Measurements from ENCODE around the gene NAXE. TPM values are rescaled to one million over a fixed set of nuclear protein-coding genes. Genes with fewer than 3 reads are reported as not detected.

Gene NAXE
- total RNA-seq (2022; extraction: Qiagen RNA extraction; ENCODE audit: low read depth) = 136 to 185 TPM (median 163 TPM) in 5 replicates

GRCh38 chr1:156591432-156592157, at the start of gene NAXE:
TSS of gene NAXE (plus strand) at chr1:156591776. CDS start at chr1:156591805, 29 bp downstream.

DNA sequence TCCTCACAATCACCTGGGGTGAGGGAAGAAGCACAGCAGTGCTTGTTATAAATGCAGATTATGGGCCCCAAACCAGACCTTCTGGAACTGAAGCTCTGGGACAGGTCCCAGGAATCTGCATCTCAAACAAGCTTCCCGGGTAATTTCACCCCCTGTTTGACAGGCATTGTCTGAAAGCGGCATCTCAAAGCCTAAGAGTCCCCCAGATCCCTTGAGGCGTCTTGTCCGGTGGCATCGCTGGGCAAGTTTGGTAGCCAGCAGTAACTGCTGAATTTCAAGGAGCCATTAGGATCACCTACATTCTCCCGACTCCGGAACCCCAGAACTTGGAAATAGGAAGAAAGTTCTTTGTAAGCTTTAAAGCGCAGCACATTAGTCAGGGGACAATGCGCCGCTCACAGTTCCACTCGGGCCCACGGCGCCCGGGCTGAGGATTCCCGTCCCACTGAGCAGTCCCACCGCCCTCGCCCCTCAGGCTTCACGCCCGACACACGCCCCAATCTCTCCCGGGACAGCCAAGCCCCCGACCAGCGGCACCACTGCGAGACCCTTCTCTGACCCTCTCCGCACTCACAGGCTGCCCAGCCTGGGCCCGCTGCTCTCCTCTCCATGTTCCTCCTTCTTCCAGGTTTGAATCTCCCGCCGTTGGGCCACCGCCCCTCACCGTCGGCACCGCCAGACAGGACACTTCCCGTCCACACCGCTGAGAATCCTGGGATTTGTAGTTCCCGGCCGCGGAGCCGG, 19.5 kb upstream of the NAXE start, which contains the start of gene IQGAP3:
Gene IQGAP3, minus strand, starts transcription at position 647 of the 744 bp plus-strand sequence. Its CDS starts 36 bp downstream, at position 611.

DNA sequence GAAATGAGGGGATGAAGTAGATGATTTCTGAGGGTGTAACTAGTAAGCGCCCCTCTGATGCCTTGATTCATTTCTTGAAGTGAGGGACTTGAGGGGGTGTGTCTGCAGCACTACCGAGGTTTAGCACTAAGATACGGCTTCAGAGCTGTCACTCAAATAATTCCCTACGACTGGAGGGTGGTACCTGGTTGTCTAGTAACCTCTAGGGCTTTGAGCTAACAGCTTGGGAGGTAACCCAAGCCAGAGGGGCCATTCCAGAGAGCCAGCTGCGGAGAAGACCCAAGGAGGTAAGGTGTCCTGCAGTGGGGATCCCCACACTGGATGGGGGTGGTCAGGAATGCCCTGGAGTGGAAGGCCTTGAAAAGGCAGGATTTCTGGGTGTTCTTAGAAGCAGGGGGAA, 12.1 kb upstream of the NAXE start, which contains the start of gene TTC24:
Gene TTC24, plus strand, starts transcription at position 252 of the 400 bp plus-strand sequence. CDS start 1,642 bp downstream, outside the sequence.

DNA sequence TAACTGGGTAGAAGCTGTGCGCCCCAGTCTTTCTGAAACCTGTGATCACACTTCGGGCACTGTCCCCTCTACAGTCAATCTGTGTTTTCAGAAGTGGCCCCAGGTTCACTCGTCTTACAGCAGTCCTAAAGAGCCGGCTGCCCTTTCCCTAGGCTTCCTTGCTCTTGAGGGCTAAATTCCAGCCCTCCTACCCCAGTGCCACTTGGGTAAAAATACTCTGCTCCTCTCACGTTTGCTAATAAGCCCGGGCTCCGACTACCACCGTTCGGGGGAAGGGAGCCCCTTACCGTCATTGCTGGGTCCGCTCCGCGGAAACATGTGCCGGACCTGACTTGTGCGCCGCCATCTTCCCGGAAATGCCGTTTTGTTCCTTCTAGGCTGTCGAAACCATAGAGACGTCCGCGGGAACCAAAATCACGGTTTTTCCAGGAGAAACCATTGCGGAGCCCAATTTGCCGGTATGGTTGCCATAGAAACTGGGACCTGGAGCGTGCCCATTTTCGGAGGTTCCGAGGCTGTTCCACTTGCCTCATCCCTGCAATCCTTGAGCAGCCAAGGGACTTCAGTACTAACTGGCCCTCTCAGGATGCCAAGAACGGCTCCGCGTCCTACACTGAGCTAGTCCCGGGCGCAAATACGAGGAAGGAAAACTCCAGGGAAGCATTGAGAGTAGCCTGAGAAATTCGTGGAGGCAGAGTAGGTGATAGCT, 9.7 kb downstream of the NAXE start, which contains the start of gene GPATCH4:
Gene GPATCH4, minus strand, starts transcription at position 358 of the 709 bp plus-strand sequence.

DNA sequence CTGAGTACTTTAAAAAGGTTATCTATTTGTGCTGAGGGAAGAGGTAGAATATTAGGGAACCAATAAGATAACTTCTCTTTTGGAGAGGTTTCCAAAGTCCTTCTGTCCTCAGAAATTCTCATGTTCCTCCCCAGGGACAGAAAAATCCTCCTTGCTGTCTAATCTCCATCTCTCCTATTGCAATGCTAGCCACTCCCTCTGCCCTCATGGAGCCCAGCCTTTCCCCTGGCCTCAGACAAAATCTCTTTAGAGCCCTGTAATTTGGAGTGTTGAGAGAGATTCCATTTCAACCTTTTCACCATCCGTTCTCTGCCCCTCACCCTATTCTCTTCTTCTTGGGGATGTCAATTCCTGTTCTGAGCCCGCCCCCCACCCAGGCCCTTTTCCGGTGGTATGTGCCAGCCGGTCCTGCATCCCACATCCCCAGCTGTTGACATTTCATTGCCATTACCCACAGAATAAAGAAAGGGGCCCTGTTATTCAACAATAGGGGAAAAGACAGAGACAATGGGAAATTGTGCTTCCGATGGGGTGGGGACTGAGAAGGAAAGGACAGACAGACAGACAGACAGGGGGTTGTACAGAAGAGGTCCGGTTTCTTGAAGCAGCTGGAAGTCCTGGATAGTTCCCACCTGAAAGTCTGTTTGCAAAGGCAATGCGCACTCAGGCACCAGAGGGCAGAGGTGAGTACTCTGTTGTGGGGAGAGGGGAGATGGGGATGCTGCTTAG, 27.4 kb downstream of the NAXE start, which contains the start of gene HAPLN2:
Gene HAPLN2, plus strand, starts transcription at position 563 of the 729 bp plus-strand sequence. CDS start 4,076 bp downstream, outside the sequence.

GRCh38 chr1:156641761-156642264, 50.2 kb downstream of the NAXE start, which contains the start of gene BCAN:
TSS of gene BCAN (plus strand) at chr1:156642117. CDS start at chr1:156646055, 3,938 bp downstream.

Other genes starting within 250 kb of the NAXE start
- gene RHBG, start 222.6 kb upstream of the NAXE start, total RNA-seq (2022; extraction: Qiagen RNA extraction; ENCODE audit: low read depth) = not detected in 5 replicates
- gene MEF2D, start 91.0 kb upstream of the NAXE start, total RNA-seq (2022; extraction: Qiagen RNA extraction; ENCODE audit: low read depth) = 22.6 to 36.0 TPM (median 31.5 TPM) in 5 replicates
- gene IQGAP3, start 19.2 kb upstream of the NAXE start, total RNA-seq (2022; extraction: Qiagen RNA extraction; ENCODE audit: low read depth) = 11.6 to 18.6 TPM (median 15.8 TPM) in 5 replicates
- not detected in 5 replicates for gene TTC24, start 12.1 kb upstream of the NAXE start, total RNA-seq (2022; extraction: Qiagen RNA extraction; ENCODE audit: low read depth)
- gene GPATCH4, start 9.7 kb downstream of the NAXE start, total RNA-seq (2022; extraction: Qiagen RNA extraction; ENCODE audit: low read depth) = 65.4 to 96.3 TPM (median 74.7 TPM) in 5 replicates
- 0.13 to 0.14 TPM in 2 of 5 replicates, not detected in the others for gene HAPLN2, start 27.6 kb downstream of the NAXE start, total RNA-seq (2022; extraction: Qiagen RNA extraction; ENCODE audit: low read depth)
- gene BCAN, start 50.3 kb downstream of the NAXE start, total RNA-seq (2022; extraction: Qiagen RNA extraction; ENCODE audit: low read depth) = 0.06 TPM in 1 of 5 replicates, not detected in the others
- gene NES, start 85.6 kb downstream of the NAXE start, total RNA-seq (2022; extraction: Qiagen RNA extraction; ENCODE audit: low read depth) = 1.2 to 1.7 TPM (median 1.3 TPM) in 5 replicates
- 11.5 to 19.1 TPM (median 11.6 TPM) in 5 replicates for gene CRABP2, start 113.8 kb downstream of the NAXE start, total RNA-seq (2022; extraction: Qiagen RNA extraction; ENCODE audit: low read depth)
- gene METTL25B, start 136.7 kb downstream of the NAXE start, total RNA-seq (2022; extraction: Qiagen RNA extraction; ENCODE audit: low read depth) = 19.5 to 25.1 TPM (median 23.8 TPM) in 5 replicates
- 46.4 to 55.1 TPM (median 48.6 TPM) in 5 replicates for gene ISG20L2, start 137.0 kb downstream of the NAXE start, total RNA-seq (2022; extraction: Qiagen RNA extraction; ENCODE audit: low read depth)
- gene MRPL24, start 149.3 kb downstream of the NAXE start, total RNA-seq (2022; extraction: Qiagen RNA extraction; ENCODE audit: low read depth) = 175 to 219 TPM (median 189 TPM) in 5 replicates
- gene HDGF, start 159.9 kb downstream of the NAXE start, total RNA-seq (2022; extraction: Qiagen RNA extraction; ENCODE audit: low read depth) = 455 to 489 TPM (median 463 TPM) in 5 replicates
- 67.6 to 90.1 TPM (median 73.5 TPM) in 5 replicates for gene PRCC, start 175.8 kb downstream of the NAXE start, total RNA-seq (2022; extraction: Qiagen RNA extraction; ENCODE audit: low read depth)
- 2.1 to 5.6 TPM (median 3.6 TPM) in 5 replicates for gene SH2D2A, start 225.1 kb downstream of the NAXE start, total RNA-seq (2022; extraction: Qiagen RNA extraction; ENCODE audit: low read depth)

All from A549 treated with RU486 at 1 μM for 4 hours (cell line).